ENCODE results near the gene PER1. TPM values are rescaled to one million over a fixed set of nuclear protein-coding genes. Genes with fewer than 3 reads are reported as not detected.
A peak's percentile ranks its signal among the peaks of the same experiment; 100 is the strongest.

PER1 gene
- total RNA-seq, 1 experiment from 2014 or later: 8.3 TPM

GRCh38 chr17:8133399-8133798 lies 18.8 kb downstream of the PER1 start:
- peaks cover 17% of the 10 kb centered on the region for H3K4me1 ChIP-seq (replicated peaks)
- H3K27me3 ChIP-seq (replicated peaks): no peaks in the 10 kb centered on the region
- DNase-seq (ENCODE audit: low read depth in 1 of 2, low spot score in 2 of 2): no peak
- H3K9me3 ChIP-seq (replicated peaks): no peaks in the 10 kb centered on the region
- H3K4me3 ChIP-seq: no peak overlapping the region
- H3K36me3 ChIP-seq: no peaks in the 10 kb centered on the region
- H3K27ac ChIP-seq: no peak overlapping the region

GRCh38 chr17:8131844-8132441 lies 20.3 kb downstream of the PER1 start:
- no peak overlapping the region for H3K4me3 ChIP-seq
- no peaks in the 10 kb centered on the region for H3K9me3 ChIP-seq (replicated peaks)
- no peaks in the 10 kb centered on the region for H3K27me3 ChIP-seq (replicated peaks)
- H3K4me1 ChIP-seq (replicated peaks): peaks cover 13% of the 10 kb centered on the region
- no peak overlapping the region for H3K27ac ChIP-seq
- peak in 1 of 2 experiments; percentile 4 for DNase-seq (ENCODE audit: low read depth in 1 of 2, low spot score in 2 of 2)
- H3K36me3 ChIP-seq: no peaks in the 10 kb centered on the region

- DNase-seq (ENCODE audit: low read depth in 1 of 2, low spot score in 2 of 2): no peak
- Histone ChIP-seq H3K4me3 (no peak overlapping the region), H3K4me1 (replicated peaks) (peaks cover 29% of the 10 kb centered on the region), H3K36me3 (no peaks in the 10 kb centered on the region), H3K27me3 (replicated peaks) (peaks cover 22% of the 10 kb centered on the region), H3K9me3 (replicated peaks) (no peaks in the 10 kb centered on the region), H3K27ac (no peak overlapping the region)
Observed at GRCh38 chr17:8128125-8128784, 23.9 kb downstream of the PER1 start.

- H3K4me3 ChIP-seq: peak overlapping the region; percentile 41
- H3K4me1 ChIP-seq (replicated peaks): peaks cover 41% of the 10 kb centered on the region
- no peaks in the 10 kb centered on the region for H3K9me3 ChIP-seq (replicated peaks)
- H3K27ac ChIP-seq: no peak overlapping the region
- DNase-seq (ENCODE audit: low read depth in 1 of 2, low spot score in 2 of 2): peak in 1 of 2 experiments; percentile 64
- peaks cover 22% of the 10 kb centered on the region for H3K27me3 ChIP-seq (replicated peaks)
- no peaks in the 10 kb centered on the region for H3K36me3 ChIP-seq
Observed at GRCh38 chr17:8126491-8127066, 25.6 kb downstream of the PER1 start.

- DNase-seq (ENCODE audit: low read depth in 1 of 2, low spot score in 2 of 2): peak in 1 of 2 experiments; percentile 57
- no peak overlapping the region for H3K27ac ChIP-seq
- H3K36me3 ChIP-seq: no peaks in the 10 kb centered on the region
- H3K4me3 ChIP-seq: peak overlapping the region; percentile 41
- no peaks in the 10 kb centered on the region for H3K9me3 ChIP-seq (replicated peaks)
- peaks cover 22% of the 10 kb centered on the region for H3K27me3 ChIP-seq (replicated peaks)
- H3K4me1 ChIP-seq (replicated peaks): peaks cover 43% of the 10 kb centered on the region
Observed at GRCh38 chr17:8125947-8126490, 26.2 kb downstream of the PER1 start.

GRCh38 chr17:8125154-8125946 lies 26.9 kb downstream of the PER1 start:
- peaks cover 22% of the 10 kb centered on the region for H3K27me3 ChIP-seq (replicated peaks)

GRCh38 chr17:8124350-8125153 lies 27.7 kb downstream of the PER1 start:
- H3K27ac ChIP-seq: no peak overlapping the region
- DNase-seq (ENCODE audit: low read depth in 1 of 2, low spot score in 2 of 2): peak in 1 of 2 experiments; percentile 30
- peak overlapping the region; percentile 41 for H3K4me3 ChIP-seq
- peaks cover 45% of the 10 kb centered on the region for H3K4me1 ChIP-seq (replicated peaks)
- H3K9me3 ChIP-seq (replicated peaks): no peaks in the 10 kb centered on the region
- no peaks in the 10 kb centered on the region for H3K36me3 ChIP-seq
- peaks cover 22% of the 10 kb centered on the region for H3K27me3 ChIP-seq (replicated peaks)

More at GRCh38 chr17:8125154-8125946, 26.9 kb downstream of the PER1 start:
- Histone ChIP-seq H3K27ac (no peak overlapping the region), H3K36me3 (no peaks in the 10 kb centered on the region), H3K4me1 (replicated peaks) (peaks cover 45% of the 10 kb centered on the region), H3K9me3 (replicated peaks) (no peaks in the 10 kb centered on the region), H3K4me3 (peak overlapping the region; percentile 41)
- DNase-seq (ENCODE audit: low read depth in 1 of 2, low spot score in 2 of 2): peak; percentile 78 to 79

- Histone ChIP-seq H3K4me3 (peak within 1 kb of the TSS; percentile 45), H3K27ac (no peak within 1 kb of the TSS), H3K4me1 (replicated peaks) (peaks cover 45% of the 10 kb centered on the region), H3K27me3 (replicated peaks) (peaks cover 22% of the 10 kb centered on the region), H3K9me3 (replicated peaks) (no peaks in the 10 kb centered on the region), H3K36me3 (no peaks in the 10 kb centered on the region)
- DNase-seq (ENCODE audit: low read depth in 1 of 2, low spot score in 2 of 2): peak in 1 of 2 experiments; percentile 6
Observed at GRCh38 chr17:8123695-8124349, 28.4 kb downstream of the PER1 start, which contains the start of gene HES7. Gene HES7, minus strand, starts transcription at chr17:8124106. Its CDS starts 22 bp downstream, at chr17:8124084.

GRCh38 chr17:8122924-8123694 lies 29.1 kb downstream of the PER1 start:
- Histone ChIP-seq H3K36me3 (no peaks in the 10 kb centered on the region), H3K27me3 (replicated peaks) (peaks cover 22% of the 10 kb centered on the region), H3K4me1 (replicated peaks) (peaks cover 50% of the 10 kb centered on the region), H3K27ac (no peak overlapping the region), H3K9me3 (replicated peaks) (no peaks in the 10 kb centered on the region), H3K4me3 (peak overlapping the region; percentile 45)
- peak in 1 of 2 experiments; percentile 37 for DNase-seq (ENCODE audit: low read depth in 1 of 2, low spot score in 2 of 2)

GRCh38 chr17:8122422-8122923 lies 29.7 kb downstream of the PER1 start:
- Histone ChIP-seq H3K4me1 (replicated peaks) (peaks cover 57% of the 10 kb centered on the region), H3K27ac (no peak overlapping the region), H3K4me3 (peak overlapping the region; percentile 45), H3K27me3 (replicated peaks) (peaks cover 22% of the 10 kb centered on the region), H3K36me3 (no peaks in the 10 kb centered on the region), H3K9me3 (replicated peaks) (no peaks in the 10 kb centered on the region)
- DNase-seq (ENCODE audit: low read depth in 1 of 2, low spot score in 2 of 2): no peak

GRCh38 chr17:8121681-8122421 lies 30.4 kb downstream of the PER1 start:
- Histone ChIP-seq H3K27ac (no peak overlapping the region), H3K9me3 (replicated peaks) (no peaks in the 10 kb centered on the region), H3K4me1 (replicated peaks) (peaks cover 54% of the 10 kb centered on the region), H3K36me3 (no peaks in the 10 kb centered on the region), H3K4me3 (peak overlapping the region; percentile 45), H3K27me3 (replicated peaks) (peaks cover 22% of the 10 kb centered on the region)
- DNase-seq (ENCODE audit: low read depth in 1 of 2, low spot score in 2 of 2): peak; percentile 72 to 74
